ENCODE results near the gene ATP11A.

GRCh38 chr13:112867301-112867711, 177.5 kb downstream of the ATP11A start:
- TF ChIP-seq CTCF (conservative IDR thresholded peaks at IDR 0.05; ENCODE audit: low read depth, low read length) (no peak), EZH2phosphoT487 (IDR thresholded peaks at IDR 0.05; ENCODE audit: borderline replicate concordance, low read length) (no peak), EZH2 (IDR thresholded peaks at IDR 0.05; ENCODE audit: low read length, unreplicated experiment) (no peak)
